ENCODE measurements around the gene RGL4. TPM values are rescaled to one million over a fixed set of nuclear protein-coding genes. Genes with fewer than 3 reads are reported as not detected.
A peak's percentile ranks its signal among the peaks of the same experiment; 100 is the strongest.

RGL4 gene
- total and polyA plus RNA-seq, 5 donors = 0.45 TPM; not detected in 4

- DNase-seq = no peak
- intact Hi-C loops (cut with DNase I) = no loop called here
- WGBS = 96% methylated on average over 3 of the region's 3 CpGs
- Histone ChIP-seq H3K27ac (ENCODE audit: low read length) (no peak overlapping the region), H3K27me3 (ENCODE audit: control insufficient read depth, insufficient read depth) (no peaks in the 10 kb centered on the region), H3K4me3 (ENCODE audit: low read length) (no peak overlapping the region), H3K9me3 (ENCODE audit: control insufficient read depth, low read length) (no peaks in the 10 kb centered on the region), H3K4me1 (ENCODE audit: control insufficient read depth, insufficient read depth, low read length) (no peaks in the 10 kb centered on the region)
- ATAC-seq = no peak
Observed at GRCh38 chr22:23704829-23705228, 14.0 kb downstream of the RGL4 start.

- intact Hi-C loops (cut with DNase I) = no loop called here
- WGBS = 90% methylated on average over 3 of the region's 3 CpGs
- H3K27me3 ChIP-seq (ENCODE audit: control insufficient read depth, insufficient read depth) = no peaks in the 10 kb centered on the region
- H3K27ac ChIP-seq (ENCODE audit: low read length) = no peak overlapping the region
- no peak overlapping the region for H3K4me3 ChIP-seq (ENCODE audit: low read length)
- no peaks in the 10 kb centered on the region for H3K9me3 ChIP-seq (ENCODE audit: control insufficient read depth, low read length)
- DNase-seq = no peak
- no peak for ATAC-seq
- H3K4me1 ChIP-seq (ENCODE audit: control insufficient read depth, insufficient read depth, low read length) = no peaks in the 10 kb centered on the region
Observed at GRCh38 chr22:23705358-23705757, 14.5 kb downstream of the RGL4 start.

- ATAC-seq = no peak
- intact Hi-C loops (cut with DNase I) = no loop called here
- WGBS = 90% methylated on average over 1 of the region's 1 CpG
Observed at GRCh38 chr22:23708270-23708669, 17.5 kb downstream of the RGL4 start.

GRCh38 chr22:23709107-23709506 is 18.3 kb downstream of the RGL4 start:
- H3K27ac ChIP-seq (ENCODE audit: low read length) = no peak overlapping the region
- no peak overlapping the region for H3K4me3 ChIP-seq (ENCODE audit: low read length)
- 84% methylated on average over 2 of the region's 2 CpGs for WGBS
- no peaks in the 10 kb centered on the region for H3K9me3 ChIP-seq (ENCODE audit: control insufficient read depth, low read length)
- H3K27me3 ChIP-seq (ENCODE audit: control insufficient read depth, insufficient read depth) = no peaks in the 10 kb centered on the region
- DNase-seq = no peak
- intact Hi-C loops (cut with DNase I) = no loop called here
- no peaks in the 10 kb centered on the region for H3K4me1 ChIP-seq (ENCODE audit: control insufficient read depth, insufficient read depth, low read length)
- no peak for ATAC-seq

More at GRCh38 chr22:23708270-23708669, 17.5 kb downstream of the RGL4 start:
- no peak overlapping the region for H3K4me3 ChIP-seq (ENCODE audit: low read length)
- no peaks in the 10 kb centered on the region for H3K4me1 ChIP-seq (ENCODE audit: control insufficient read depth, insufficient read depth, low read length)
- DNase-seq = no peak
- H3K27me3 ChIP-seq (ENCODE audit: control insufficient read depth, insufficient read depth) = no peaks in the 10 kb centered on the region
- H3K9me3 ChIP-seq (ENCODE audit: control insufficient read depth, low read length) = no peaks in the 10 kb centered on the region
- no peak overlapping the region for H3K27ac ChIP-seq (ENCODE audit: low read length)

- intact Hi-C loops (cut with DNase I) = no loop called here
- no peak for ATAC-seq
- Histone ChIP-seq H3K4me3 (ENCODE audit: low read length) (no peak overlapping the region), H3K27ac (ENCODE audit: low read length) (no peak overlapping the region), H3K27me3 (ENCODE audit: control insufficient read depth, insufficient read depth) (no peaks in the 10 kb centered on the region), H3K9me3 (ENCODE audit: control insufficient read depth, low read length) (no peaks in the 10 kb centered on the region), H3K4me1 (ENCODE audit: control insufficient read depth, insufficient read depth, low read length) (peaks cover 7% of the 10 kb centered on the region)
- WGBS = 90% methylated on average over 12 of the region's 12 CpGs
- DNase-seq = no peak
Observed at GRCh38 chr22:23712256-23712655, 21.4 kb downstream of the RGL4 start.

GRCh38 chr22:23713696-23714595 is 23.1 kb downstream of the RGL4 start:
- DNase-seq (no peak), ATAC-seq (no peak)
- Histone ChIP-seq H3K27ac (ENCODE audit: low read length) (no peak overlapping the region), H3K4me3 (ENCODE audit: low read length) (no peak overlapping the region), H3K27me3 (ENCODE audit: control insufficient read depth, insufficient read depth) (no peaks in the 10 kb centered on the region), H3K9me3 (ENCODE audit: control insufficient read depth, low read length) (no peaks in the 10 kb centered on the region), H3K4me1 (ENCODE audit: control insufficient read depth, insufficient read depth, low read length) (peaks cover 7% of the 10 kb centered on the region)
- intact Hi-C loops (cut with DNase I) = no loop called here
- WGBS = 90% methylated on average over 28 of the region's 28 CpGs

GRCh38 chr22:23714596-23715578 is 24.1 kb downstream of the RGL4 start:
- peak in 2 of 3 donors; percentile 33 to 41 for DNase-seq
- no peak for ATAC-seq
- Histone ChIP-seq H3K4me3 (ENCODE audit: low read length) (no peak overlapping the region), H3K27me3 (ENCODE audit: control insufficient read depth, insufficient read depth) (no peaks in the 10 kb centered on the region), H3K4me1 (ENCODE audit: control insufficient read depth, insufficient read depth, low read length) (peaks cover 7% of the 10 kb centered on the region), H3K9me3 (ENCODE audit: control insufficient read depth, low read length) (no peaks in the 10 kb centered on the region), H3K27ac (ENCODE audit: low read length) (no peak overlapping the region)
- 86% methylated on average over 23 of the region's 23 CpGs for WGBS
- intact Hi-C loops (cut with DNase I) = no loop called here

- no peak overlapping the region for H3K27ac ChIP-seq (ENCODE audit: low read length)
- WGBS = 69% methylated on average over 18 of the region's 18 CpGs
- intact Hi-C loops (cut with DNase I) = no loop called here
Observed at GRCh38 chr22:23715806-23716375, 25.1 kb downstream of the RGL4 start.

GRCh38 chr22:23716811-23717801 is 26.3 kb downstream of the RGL4 start:
- peak; percentile 87 to 95 (median 94) for DNase-seq
- Histone ChIP-seq H3K9me3 (ENCODE audit: control insufficient read depth, low read length) (no peaks in the 10 kb centered on the region), H3K4me1 (ENCODE audit: control insufficient read depth, insufficient read depth, low read length) (peaks cover 7% of the 10 kb centered on the region), H3K27me3 (ENCODE audit: control insufficient read depth, insufficient read depth) (no peaks in the 10 kb centered on the region), H3K4me3 (ENCODE audit: low read length) (peak overlapping the region; percentile 87), H3K27ac (ENCODE audit: low read length) (peak overlapping the region; percentile 1)
- WGBS = 5% methylated on average over 84 of the region's 84 CpGs
- ATAC-seq = peak; percentile 95 to 96
- intact Hi-C loops (cut with DNase I) = no loop called here

More at GRCh38 chr22:23715806-23716375, 25.1 kb downstream of the RGL4 start:
- Histone ChIP-seq H3K4me3 (ENCODE audit: low read length) (no peak overlapping the region), H3K9me3 (ENCODE audit: control insufficient read depth, low read length) (no peaks in the 10 kb centered on the region), H3K27me3 (ENCODE audit: control insufficient read depth, insufficient read depth) (no peaks in the 10 kb centered on the region), H3K4me1 (ENCODE audit: control insufficient read depth, insufficient read depth, low read length) (peaks cover 7% of the 10 kb centered on the region)
- no peak for ATAC-seq
- DNase-seq = peak in 1 of 3 donors; percentile 56

Measured in right cardiac atrium (tissue), 5 donors.